AG20443 (cell line): ENCODE data around the gene DPP6.
"Not testable (repeated sequence)": the region's sequence is repeated elsewhere in the genome, so short reads cannot be mapped to it uniquely, and the experiment has no call there.

ENCODE experiments used
- DNase-seq: peaks from one replicate; pipeline ENCODE4 v3.0.0; 2012; ENCODE audit warnings: low spot score, mixed read lengths

Gene DPP6

GRCh38 chr7:154148791-154149516 lies 96.8 kb downstream of the DPP6 start:
- DNase-seq: not testable (repeated sequence)

DNA sequence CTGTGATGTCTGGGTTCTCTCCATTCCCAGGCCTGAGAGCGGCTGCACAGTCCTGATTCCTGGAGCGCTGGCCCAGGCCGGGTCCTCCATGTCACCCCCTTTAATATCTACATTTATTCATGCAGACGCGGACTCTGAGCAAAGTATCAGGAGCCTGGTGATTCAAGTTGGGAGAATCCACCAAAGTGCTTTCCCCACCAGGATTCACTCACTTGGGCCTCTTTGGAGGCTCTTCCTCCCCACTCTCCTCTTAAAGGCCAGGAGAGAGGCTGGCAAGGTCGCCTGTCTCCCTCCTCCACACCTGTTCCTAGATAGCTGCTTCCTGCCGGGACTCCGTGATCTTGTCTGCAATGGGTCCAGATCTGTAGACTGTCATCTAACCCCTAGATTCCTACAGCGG lies 98.5 kb downstream of the DPP6 start:
- not testable (repeated sequence) for DNase-seq

- DNase-seq: not testable (repeated sequence)
Observed at GRCh38 chr7:154151306-154151705, 99.1 kb downstream of the DPP6 start.

DNA sequence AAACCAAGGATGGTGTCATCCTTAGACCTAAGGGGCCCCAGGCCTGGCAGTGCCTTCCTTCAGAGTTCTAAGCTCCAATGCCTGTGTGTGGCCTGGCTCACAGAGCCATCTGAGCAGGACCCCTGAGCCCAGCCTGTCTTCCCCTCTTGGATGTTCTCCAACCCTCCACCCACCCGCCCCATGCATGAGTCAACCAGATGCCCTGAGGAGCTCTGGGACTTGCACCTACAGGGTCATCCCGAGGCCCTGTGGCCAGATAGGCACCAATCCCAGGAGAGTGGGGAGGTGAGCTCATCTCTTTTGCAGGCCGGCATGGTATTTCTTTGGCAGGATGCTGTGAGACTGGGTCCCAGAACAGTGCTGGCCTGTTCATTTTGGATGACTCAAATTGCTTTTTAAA lies 103.7 kb downstream of the DPP6 start:
- not testable (repeated sequence) for DNase-seq

DNA sequence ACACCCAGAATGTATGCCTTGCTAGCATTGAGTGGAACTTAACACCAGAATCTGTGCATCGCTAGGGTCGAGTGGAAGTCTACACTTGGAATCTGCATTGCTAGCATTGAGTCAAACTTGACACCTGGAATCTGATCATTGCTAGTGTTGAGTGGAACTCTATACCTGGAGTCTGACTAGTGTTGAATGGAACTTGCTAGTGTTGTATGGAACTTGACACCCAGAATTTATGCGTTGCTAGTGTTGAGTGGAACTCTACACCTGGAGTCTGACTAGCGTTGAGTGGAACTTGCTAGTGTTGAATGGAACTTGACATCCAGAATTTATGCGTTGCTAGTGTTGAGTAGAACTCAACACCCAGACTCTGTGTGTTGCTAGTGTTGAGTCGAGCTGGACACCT lies 110.7 kb downstream of the DPP6 start:
- not testable (repeated sequence) for DNase-seq

DNA sequence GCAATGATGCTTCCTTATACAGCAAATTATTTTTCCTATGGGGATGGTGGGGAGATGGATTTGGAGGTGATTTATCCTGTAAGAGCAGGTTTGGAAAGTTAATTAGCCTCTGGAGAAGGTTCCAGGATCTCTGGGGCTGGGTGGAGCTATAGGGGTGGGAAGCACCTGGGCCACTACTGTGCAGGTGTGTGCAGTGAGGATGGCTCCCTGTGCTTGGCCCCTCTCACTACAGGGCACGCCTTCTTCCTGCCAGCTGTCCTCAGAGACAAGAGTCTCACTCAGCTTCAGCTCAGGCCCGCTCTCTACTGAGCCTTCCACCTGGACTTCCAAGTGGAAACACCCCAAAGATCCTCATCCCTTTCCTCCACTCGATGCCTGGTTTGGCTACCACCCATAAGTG lies 111.4 kb downstream of the DPP6 start:
- DNase-seq: not testable (repeated sequence)

DNA sequence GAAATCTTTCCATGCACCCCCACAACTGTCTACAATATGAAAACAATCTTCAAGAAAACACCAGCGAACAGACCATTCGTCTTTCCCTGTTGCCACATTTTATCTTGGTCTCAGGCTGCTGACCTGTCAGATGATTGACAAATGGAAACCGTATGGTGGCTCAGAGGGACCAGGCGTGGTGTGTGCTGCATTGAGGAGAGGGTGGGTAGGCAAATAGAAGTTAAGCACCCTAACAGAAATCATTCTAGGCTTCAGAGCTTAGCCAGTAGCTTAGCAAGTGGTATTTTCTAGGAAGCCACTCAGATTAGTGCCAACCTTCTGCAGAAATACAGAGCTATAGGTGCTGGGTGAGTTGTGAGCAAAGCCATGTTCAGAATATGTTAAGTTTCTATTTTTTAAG lies 114.9 kb downstream of the DPP6 start:
- no peak for DNase-seq

DNA sequence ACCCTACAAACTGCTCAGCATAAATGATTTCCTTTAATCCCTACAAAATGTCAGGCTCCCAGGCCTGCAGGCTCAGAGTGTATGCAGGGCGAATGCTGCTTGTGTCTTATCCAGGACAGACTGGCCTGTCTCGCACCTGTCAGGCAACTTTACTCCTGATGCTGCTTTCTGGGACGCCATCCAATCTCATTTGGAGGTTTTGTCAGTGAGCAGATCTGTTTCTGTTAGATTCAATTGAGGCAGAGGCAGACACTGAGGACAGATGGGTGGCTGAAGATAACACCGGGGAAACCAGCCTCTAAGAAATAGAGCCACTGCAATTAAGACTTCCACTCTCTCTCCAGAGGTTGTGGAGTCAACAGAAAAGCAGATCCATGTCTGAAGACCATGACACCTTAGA lies 115.6 kb downstream of the DPP6 start:
- DNase-seq: no peak

GRCh38 chr7:154171422-154171821 lies 119.2 kb downstream of the DPP6 start:
- no peak for DNase-seq

DNA sequence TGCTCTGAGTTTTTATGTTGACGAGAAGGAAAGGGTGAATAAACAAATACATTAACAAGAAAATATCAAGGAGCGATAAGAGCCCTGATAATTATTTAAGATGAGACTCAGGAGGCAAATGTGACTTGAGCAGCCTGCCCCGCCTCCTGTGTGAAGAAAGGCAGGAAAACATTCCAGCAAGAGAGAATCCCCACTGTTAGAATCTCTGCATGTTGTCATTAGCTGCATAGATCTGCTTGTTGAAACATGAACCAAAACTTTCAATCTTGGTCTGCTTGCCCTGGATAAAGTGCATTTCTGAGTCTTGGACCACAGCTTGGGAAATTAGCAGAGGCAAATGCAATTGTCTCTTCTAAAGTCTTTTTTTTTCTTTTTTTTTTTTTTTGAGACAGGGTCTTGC lies 120.0 kb downstream of the DPP6 start:
- DNase-seq: no peak

GRCh38 chr7:154177584-154177983 lies 125.4 kb downstream of the DPP6 start:
- DNase-seq: no peak

GRCh38 chr7:154178895-154179294 lies 126.7 kb downstream of the DPP6 start:
- DNase-seq: no peak

DNA sequence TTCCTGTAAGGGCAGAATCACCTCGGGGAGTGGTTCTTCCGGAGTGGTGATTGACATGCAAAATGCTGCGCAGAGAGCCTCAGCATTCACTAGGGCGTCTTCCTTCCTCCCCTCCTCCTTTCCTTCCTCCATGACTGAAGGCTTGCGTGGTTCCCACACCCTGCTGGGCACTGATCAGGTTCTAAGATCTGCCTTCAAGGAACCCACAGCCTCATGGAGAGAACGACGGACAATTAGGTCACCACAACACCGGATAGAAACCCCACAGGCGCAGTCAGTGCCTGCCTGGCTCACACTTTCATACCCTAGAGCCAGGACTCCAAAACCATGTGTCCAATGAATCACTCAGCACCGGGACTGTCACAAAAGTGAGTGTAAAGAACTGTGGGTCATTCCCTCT lies 131.3 kb downstream of the DPP6 start:
- no peak for DNase-seq

- DNase-seq: no peak
Observed at GRCh38 chr7:154183946-154184345, 131.7 kb downstream of the DPP6 start.

- DNase-seq: no peak
Observed at GRCh38 chr7:154186811-154187210, 134.6 kb downstream of the DPP6 start.

DNA sequence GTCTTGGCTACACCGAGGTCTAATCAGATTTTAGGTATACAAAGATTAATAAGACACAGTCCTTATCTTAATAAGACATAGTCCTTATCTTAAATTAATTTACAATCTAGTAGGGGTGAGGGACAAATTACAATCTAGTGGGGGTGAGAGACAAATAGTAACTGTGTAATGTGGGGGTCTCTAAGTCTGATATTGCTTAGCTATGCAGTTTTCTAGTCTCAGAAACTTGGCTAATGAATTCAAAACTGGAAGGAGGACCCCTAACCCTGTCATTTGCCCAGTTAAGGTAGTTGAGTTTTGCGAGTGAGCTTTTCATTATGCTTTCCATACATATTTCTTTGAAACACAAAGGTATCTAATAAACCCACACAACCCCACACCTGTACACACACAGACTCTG lies 136.1 kb downstream of the DPP6 start:
- DNase-seq: no peak

DNA sequence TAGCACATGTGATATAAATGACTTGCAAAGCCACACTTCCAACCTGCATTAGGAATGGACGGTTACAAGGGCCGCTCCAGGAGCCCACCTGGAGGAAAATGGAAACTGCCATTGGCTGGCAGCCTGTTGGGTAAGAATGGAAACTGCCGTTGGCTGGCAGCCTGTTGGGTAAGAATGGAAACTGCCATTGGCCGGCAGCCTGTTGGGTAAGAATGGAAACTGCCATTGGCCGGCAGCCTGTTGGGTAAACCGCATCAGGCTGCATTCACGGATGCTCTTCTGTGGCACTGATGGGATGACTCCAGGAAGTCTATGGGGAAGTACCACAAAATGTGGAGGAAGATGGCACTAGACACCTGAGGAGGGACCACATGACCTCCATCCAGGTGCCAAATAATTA lies 143.1 kb downstream of the DPP6 start:
- DNase-seq: no peak

DNA sequence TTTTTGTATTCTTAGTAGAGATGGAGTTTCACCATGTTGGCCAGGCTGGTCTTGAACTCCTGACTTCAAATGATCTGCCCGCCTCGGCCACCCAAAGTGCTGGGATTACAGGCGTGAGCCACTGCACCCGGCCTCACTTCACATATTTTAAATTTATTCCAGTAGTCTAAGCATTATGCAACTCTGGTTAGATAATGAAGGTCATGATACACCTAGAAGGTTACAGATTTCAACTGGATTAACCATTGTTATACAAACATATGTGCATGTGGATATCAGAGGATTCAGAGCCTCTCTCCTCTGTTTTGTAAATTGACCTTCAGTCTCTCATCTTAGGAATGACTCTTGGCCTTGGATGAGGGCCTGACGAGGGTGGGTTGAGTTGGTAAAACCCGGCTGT lies 146.3 kb downstream of the DPP6 start:
- no peak for DNase-seq

DNA sequence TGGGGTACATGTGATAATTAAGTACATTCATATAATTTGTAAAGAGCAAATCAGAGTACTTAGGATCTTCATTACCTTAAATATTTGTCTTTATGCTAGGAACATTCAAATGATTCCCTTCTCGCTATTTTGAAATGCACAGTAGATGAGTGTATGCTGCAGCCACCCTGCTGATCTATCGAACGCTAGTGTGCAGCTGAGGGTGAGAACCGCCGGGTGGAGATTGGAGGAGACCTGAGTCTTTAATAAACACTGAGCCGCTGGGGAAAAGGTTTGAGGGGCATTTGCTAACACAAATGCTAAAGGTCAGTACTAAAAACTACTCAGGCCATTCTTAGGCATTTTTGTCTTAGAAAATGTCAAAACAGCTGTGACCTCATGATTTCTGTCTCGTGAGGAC lies 148.0 kb downstream of the DPP6 start:
- no peak for DNase-seq

- DNase-seq: no peak
Observed at GRCh38 chr7:154202002-154202401, 149.8 kb downstream of the DPP6 start.

- DNase-seq: no peak
Observed at GRCh38 chr7:154204046-154204445, 151.8 kb downstream of the DPP6 start.

- DNase-seq: no peak
Observed at GRCh38 chr7:154212861-154213260, 160.7 kb downstream of the DPP6 start.

DNA sequence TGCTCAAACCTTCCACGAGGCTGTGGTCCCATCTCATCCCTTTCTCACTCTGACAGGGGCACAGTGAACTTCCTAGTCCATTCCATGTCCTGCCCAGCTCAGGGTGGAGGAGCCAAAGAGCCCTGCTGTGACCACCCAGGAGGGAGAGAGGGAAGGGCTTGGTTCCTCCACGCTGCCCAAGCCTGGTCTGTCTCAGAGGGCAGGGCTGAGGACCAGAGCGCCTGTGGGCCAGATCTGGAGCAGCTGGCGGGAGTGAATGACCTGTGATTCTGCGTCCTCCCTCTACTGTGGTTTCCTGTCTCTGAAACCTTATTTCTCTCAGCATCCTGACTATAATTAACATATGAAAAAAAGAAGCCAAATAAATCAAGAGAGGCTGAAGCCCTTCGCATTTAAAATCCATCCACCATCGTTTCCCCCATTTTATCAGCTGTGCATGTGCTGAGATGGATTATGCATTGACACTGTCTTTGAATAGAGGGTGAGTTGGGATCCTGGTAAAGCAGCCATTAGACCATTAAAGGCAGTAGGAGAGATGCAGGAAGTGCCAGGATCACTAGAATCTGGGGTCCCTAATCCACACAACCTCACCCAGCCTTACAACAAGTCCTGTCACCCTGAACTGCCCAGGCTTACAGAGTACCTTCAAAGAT lies 165.6 kb downstream of the DPP6 start:
- DNase-seq: no peak

DNA sequence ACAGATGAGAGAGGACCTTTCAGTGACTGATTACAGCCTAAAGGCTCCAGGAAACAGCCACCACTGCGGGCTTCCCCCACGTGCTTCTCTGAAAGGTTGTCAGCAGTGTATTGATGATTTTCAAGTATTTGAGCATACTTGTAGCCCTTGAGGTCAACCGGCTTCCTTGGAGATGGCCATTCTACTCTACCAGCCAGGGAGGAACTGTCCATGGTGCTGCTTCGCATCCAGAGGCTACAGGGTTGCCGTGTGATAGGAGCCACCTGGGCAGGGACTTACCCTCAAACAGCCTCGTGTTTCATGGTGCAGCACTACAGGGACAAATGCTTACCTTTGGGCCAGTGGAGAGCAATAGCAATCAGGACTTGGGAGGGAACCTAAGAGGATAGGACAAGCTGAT lies 179.5 kb downstream of the DPP6 start:
- DNase-seq: no peak
